Measurements from ENCODE around the gene CCNK. TPM values are rescaled to one million over a fixed set of nuclear protein-coding genes. Genes with fewer than 3 reads are reported as not detected.

The CCNK gene
- total RNA-seq, 1 experiment from 2014 or later = 84.7 TPM

- CTCF ChIA-PET = interaction anchor here (0.6 to 2.1 kb wide), 7 partner anchors 12 to 150 kb away, joined by 3 to 6 read pairs (median 4); no protein-coding TSS in a partner anchor
- ATAC-seq = no peak
- Mint-ChIP-seq H3K27me3 (ENCODE audit: low read depth) (no peaks in the 10 kb centered on the region), H3K4me1 (peaks cover 27% of the 10 kb centered on the region), H3K36me3 (peaks cover 18% of the 10 kb centered on the region), H3K9me3 (no peaks in the 10 kb centered on the region), H3K27ac (no peak overlapping the region), H3K4me3 (no peak overlapping the region)
- no peak for DNase-seq (ENCODE audit: low spot score)
- TF ChIP-seq MLX (CRISPR knock-in tag; IDR thresholded peaks at IDR 0.05) (no peak), ATF6 (CRISPR knock-in tag; IDR thresholded peaks at IDR 0.05) (no peak), ZNF532 (CRISPR knock-in tag; IDR thresholded peaks at IDR 0.05; ENCODE audit: borderline replicate concordance) (no peak), E2F5 (CRISPR knock-in tag; IDR thresholded peaks at IDR 0.05) (no peak)
- POLR2A ChIA-PET = no interaction called here
Measured at GRCh38 chr14:99461411-99462085, 19.7 kb upstream of the CCNK start.

- H3K36me3 Mint-ChIP-seq = peaks cover 11% of the 10 kb centered on the region
- H3K27ac Mint-ChIP-seq = no peak overlapping the region
- CTCF ChIA-PET = interaction anchor here (0.9 to 2.1 kb wide), 5 partner anchors 11 to 142 kb away, joined by 4 to 6 read pairs (median 4); no protein-coding TSS in a partner anchor
- H3K4me3 Mint-ChIP-seq = no peak overlapping the region
- POLR2A ChIA-PET = no interaction called here
- TF ChIP-seq ZNF396 (CRISPR knock-in tag; IDR thresholded peaks at IDR 0.05; ENCODE audit: borderline replicate concordance) (no peak), USF1 (CRISPR knock-in tag; IDR thresholded peaks at IDR 0.05) (no peak), ATF3 (CRISPR knock-in tag; conservative IDR thresholded peaks at IDR 0.05) (no peak), ZNF281 (CRISPR knock-in tag; IDR thresholded peaks at IDR 0.05) (no peak), ZNF671 (CRISPR knock-in tag; IDR thresholded peaks at IDR 0.05) (no peak), ATF2 (CRISPR knock-in tag; IDR thresholded peaks at IDR 0.05; ENCODE audit: borderline replicate concordance, low read depth) (no peak), ATF6 (CRISPR knock-in tag; IDR thresholded peaks at IDR 0.05) (no peak), GTF2I (CRISPR knock-in tag; conservative IDR thresholded peaks at IDR 0.05) (no peak), USF2 (CRISPR knock-in tag; IDR thresholded peaks at IDR 0.05) (no peak), ZNF423 (CRISPR knock-in tag; IDR thresholded peaks at IDR 0.05) (no peak), IRF1 (CRISPR knock-in tag; IDR thresholded peaks at IDR 0.05) (no peak)
- no peaks in the 10 kb centered on the region for H3K27me3 Mint-ChIP-seq (ENCODE audit: low read depth)
- H3K4me1 Mint-ChIP-seq = peaks cover 27% of the 10 kb centered on the region
- H3K9me3 Mint-ChIP-seq = no peaks in the 10 kb centered on the region
- ATAC-seq (no peak), DNase-seq (ENCODE audit: low spot score) (no peak)
Measured at GRCh38 chr14:99462210-99462609, 19.0 kb upstream of the CCNK start.

Data from WTC11 (cell line).